Loucy (cell line): ENCODE data around the gene TBCD.

ENCODE experiments used
- H2AFZ ChIP-seq: fragments of 200-600 bp; sonication (generic); 2 replicates; pipeline ENCODE4 v1.6.0; 2016; ENCODE audit warnings: antibody characterized with exemption, mild to moderate bottlenecking, low read length, moderate library complexity
- H3F3A ChIP-seq: fragments of 200-600 bp; 2 replicates; pipeline ENCODE4 v1.6.0; 2016; ENCODE audit warnings: antibody characterized with exemption, low read depth, mild to moderate bottlenecking
- H3K27me3 ChIP-seq: fragments of 200-600 bp; sonication (generic); 2 replicates; pipeline ENCODE4 v1.6.1; 2014; ENCODE audit warnings: low read length, mild to moderate bottlenecking; ENCODE audit not compliant: insufficient read depth, poor library complexity, severe bottlenecking
- H3K36me3 ChIP-seq: fragments of 200-600 bp; sonication (generic); 2 replicates; pipeline ENCODE4 v1.6.1; 2016; ENCODE audit warnings: low read length; ENCODE audit not compliant: insufficient read depth
- H3K4me1 ChIP-seq: fragments of 200-600 bp; sonication (generic); 2 replicates; pipeline ENCODE4 v1.5.1; 2014; ENCODE audit warnings: low read length, mild to moderate bottlenecking; ENCODE audit not compliant: insufficient read depth, poor library complexity, severe bottlenecking
- H3K4me2 ChIP-seq: fragments of 200-600 bp; sonication (generic); 2 replicates; pipeline ENCODE4 v1.6.0; 2014; ENCODE audit warnings: antibody characterized with exemption, low read length, low read depth, mild to moderate bottlenecking; ENCODE audit not compliant: poor library complexity, severe bottlenecking
- H3K4me3 ChIP-seq: fragments of 200-600 bp; sonication (generic); 2 replicates; pipeline ENCODE4 v1.5.1; 2014; ENCODE audit warnings: low read length, mild to moderate bottlenecking, mixed read lengths; ENCODE audit not compliant: poor library complexity, severe bottlenecking
- H3K79me2 ChIP-seq: fragments of 200-600 bp; sonication (generic); 2 replicates; pipeline ENCODE4 v1.6.1; 2014; ENCODE audit warnings: low read length; ENCODE audit not compliant: insufficient read depth
- H3K9ac ChIP-seq: fragments of 200-600 bp; sonication (generic); 2 replicates; pipeline ENCODE4 v1.6.0; 2014; ENCODE audit warnings: mild to moderate bottlenecking, low read depth, low read length, moderate library complexity; ENCODE audit not compliant: poor library complexity, severe bottlenecking
- H3K9me2 ChIP-seq: fragments of 200-600 bp; sonication (generic); replicated peaks from 2 replicates; pipeline ENCODE4 v1.6.1; 2016; ENCODE audit warnings: low read depth, low read length, mixed read lengths
- H3K9me3 ChIP-seq: fragments of 200-600 bp; sonication (generic); 2 replicates; pipeline ENCODE4 v1.6.1; 2014; ENCODE audit warnings: mild to moderate bottlenecking, antibody characterized with exemption, low read length, low read depth; ENCODE audit not compliant: insufficient read depth
- H4K20me1 ChIP-seq: fragments of 200-600 bp; sonication (generic); 2 replicates; pipeline ENCODE4 v1.6.0; 2014; ENCODE audit warnings: antibody characterized with exemption, low read length, mild to moderate bottlenecking; ENCODE audit not compliant: insufficient read depth, poor library complexity, severe bottlenecking
- CTCF ChIP-seq: fragments of 200-600 bp; sonication (generic); conservative IDR thresholded peaks from 2 replicates; pipeline ENCODE4 v1.5.1; 2014; ENCODE audit warnings: mild to moderate bottlenecking, antibody characterized with exemption, low read length
- EZH2phosphoT487 ChIP-seq: fragments of 200-600 bp; IDR thresholded peaks from 2 replicates; pipeline ENCODE4 v1.6.1; 2018; ENCODE audit warnings: antibody characterized with exemption, mild to moderate bottlenecking, moderate library complexity, borderline replicate concordance

Gene TBCD

GRCh38 chr17:82806645-82807044, 54.8 kb downstream of the TBCD start:
- Histone ChIP-seq H3K27me3 (no peaks in the 10 kb centered on the region), H3K4me1 (no peaks in the 10 kb centered on the region), H3K36me3 (peaks cover 66% of the 10 kb centered on the region; the same call in 1 of the 2 replicates), H3F3A (no peaks in the 10 kb centered on the region), H3K79me2 (peaks cover 33% of the 10 kb centered on the region; the same call in 1 of the 2 replicates), H4K20me1 (peaks cover 4% of the 10 kb centered on the region), H2AFZ (no peak overlapping the region), H3K9ac (no peak overlapping the region), H3K4me2 (no peak overlapping the region), H3K9me2 (no peaks in the 10 kb centered on the region), H3K4me3 (no peak overlapping the region), H3K9me3 (no peaks in the 10 kb centered on the region)
- TF ChIP-seq EZH2phosphoT487 (no peak), CTCF (no peak)

- H3K9ac ChIP-seq: no peak overlapping the region
- H3K36me3 ChIP-seq: peaks cover 69% of the 10 kb centered on the region; the same call in 1 of the 2 replicates
- H3K4me3 ChIP-seq: no peak overlapping the region
- H3F3A ChIP-seq: no peaks in the 10 kb centered on the region
- no peak for TF ChIP-seq CTCF
- no peak for TF ChIP-seq EZH2phosphoT487
- H3K4me1 ChIP-seq: no peaks in the 10 kb centered on the region
- H3K4me2 ChIP-seq: no peak overlapping the region
- no peak overlapping the region for H2AFZ ChIP-seq
- no peaks in the 10 kb centered on the region for H3K27me3 ChIP-seq
- peaks cover 4% of the 10 kb centered on the region for H4K20me1 ChIP-seq
- no peaks in the 10 kb centered on the region for H3K9me3 ChIP-seq
- H3K9me2 ChIP-seq: no peaks in the 10 kb centered on the region
- peaks cover 30% of the 10 kb centered on the region; the same call in 1 of the 2 replicates for H3K79me2 ChIP-seq
These were observed 55.2 kb downstream of the TBCD start for GRCh38 chr17:82807101-82807500.

GRCh38 chr17:82807562-82807961, 55.7 kb downstream of the TBCD start:
- H3K9me2 ChIP-seq: no peaks in the 10 kb centered on the region
- H3K36me3 ChIP-seq: peaks cover 69% of the 10 kb centered on the region; the same call in 1 of the 2 replicates
- H3K79me2 ChIP-seq: peaks cover 25% of the 10 kb centered on the region; the same call in 1 of the 2 replicates
- no peak overlapping the region for H3K4me2 ChIP-seq
- H3K9me3 ChIP-seq: no peaks in the 10 kb centered on the region
- no peak overlapping the region for H3K9ac ChIP-seq
- no peaks in the 10 kb centered on the region for H3F3A ChIP-seq
- no peaks in the 10 kb centered on the region for H3K4me1 ChIP-seq
- no peak overlapping the region for H2AFZ ChIP-seq
- peaks cover 4% of the 10 kb centered on the region for H4K20me1 ChIP-seq
- TF ChIP-seq CTCF (no peak), EZH2phosphoT487 (no peak)
- no peak overlapping the region for H3K4me3 ChIP-seq
- H3K27me3 ChIP-seq: no peaks in the 10 kb centered on the region
